HG02884 (cell line): ENCODE results near the gene ASPSCR1.

Experiments
- ATAC-seq: cut with Tn5 transposase; IDR thresholded peaks from one replicate; pipeline ENCODE4 v1.9.1; 2021; ENCODE audit warnings: mild to moderate bottlenecking, moderate library complexity; ENCODE audit not compliant: unreplicated experiment

ASPSCR1 gene

GRCh38 chr17:82009413-82009812 is 32.0 kb downstream of the ASPSCR1 start:
- no peak for ATAC-seq

GRCh38 chr17:82010575-82011525 is 33.4 kb downstream of the ASPSCR1 start:
- no peak for ATAC-seq

- no peak for ATAC-seq
Measured at GRCh38 chr17:82011617-82012187, 34.3 kb downstream of the ASPSCR1 start.

- no peak for ATAC-seq
Measured at GRCh38 chr17:82012261-82012639, 34.8 kb downstream of the ASPSCR1 start.

- ATAC-seq, result no peak
Measured at GRCh38 chr17:82012640-82013295, 35.3 kb downstream of the ASPSCR1 start.

- no peak for ATAC-seq
Measured at GRCh38 chr17:82013341-82013740, 35.9 kb downstream of the ASPSCR1 start.

GRCh38 chr17:82013772-82014321 is 36.4 kb downstream of the ASPSCR1 start:
- no peak for ATAC-seq

GRCh38 chr17:82014432-82014831 is 37.0 kb downstream of the ASPSCR1 start:
- ATAC-seq, result no peak

- ATAC-seq, result no peak
Measured at GRCh38 chr17:82014971-82015310, 37.5 kb downstream of the ASPSCR1 start.

GRCh38 chr17:82015311-82015971 is 38.0 kb downstream of the ASPSCR1 start:
- ATAC-seq, result no peak

- ATAC-seq, result no peak
Measured at GRCh38 chr17:82016061-82016874, 38.8 kb downstream of the ASPSCR1 start.

- no peak for ATAC-seq
Measured at GRCh38 chr17:82016875-82017459, 39.5 kb downstream of the ASPSCR1 start.

GRCh38 chr17:82017612-82018151 is 40.3 kb downstream of the ASPSCR1 start:
- ATAC-seq, result no peak

- ATAC-seq, result no peak
Measured at GRCh38 chr17:82018152-82018988, 40.9 kb downstream of the ASPSCR1 start.

GRCh38 chr17:82018989-82019689 is 41.7 kb downstream of the ASPSCR1 start:
- ATAC-seq, result no peak

- no peak for ATAC-seq
Measured at GRCh38 chr17:82019690-82020571, 42.5 kb downstream of the ASPSCR1 start.

- no peak for ATAC-seq
Measured at GRCh38 chr17:82020572-82021106, 43.2 kb downstream of the ASPSCR1 start.
